VCaP (cell line): ENCODE data around the gene TBC1D10B.

ENCODE experiments used
- H3K27ac ChIP-seq: fragments of 450-650 bp; 2 replicates; pipeline ENCODE4 v1.5.1; 2017
- TF ChIP-seq, protein P1 (sequence below): fragments of 450-650 bp; conservative IDR thresholded peaks from 2 replicates; pipeline ENCODE4 v1.5.1; 2017; ENCODE audit warnings: mild to moderate bottlenecking, moderate library complexity

The TBC1D10B gene, protein sequence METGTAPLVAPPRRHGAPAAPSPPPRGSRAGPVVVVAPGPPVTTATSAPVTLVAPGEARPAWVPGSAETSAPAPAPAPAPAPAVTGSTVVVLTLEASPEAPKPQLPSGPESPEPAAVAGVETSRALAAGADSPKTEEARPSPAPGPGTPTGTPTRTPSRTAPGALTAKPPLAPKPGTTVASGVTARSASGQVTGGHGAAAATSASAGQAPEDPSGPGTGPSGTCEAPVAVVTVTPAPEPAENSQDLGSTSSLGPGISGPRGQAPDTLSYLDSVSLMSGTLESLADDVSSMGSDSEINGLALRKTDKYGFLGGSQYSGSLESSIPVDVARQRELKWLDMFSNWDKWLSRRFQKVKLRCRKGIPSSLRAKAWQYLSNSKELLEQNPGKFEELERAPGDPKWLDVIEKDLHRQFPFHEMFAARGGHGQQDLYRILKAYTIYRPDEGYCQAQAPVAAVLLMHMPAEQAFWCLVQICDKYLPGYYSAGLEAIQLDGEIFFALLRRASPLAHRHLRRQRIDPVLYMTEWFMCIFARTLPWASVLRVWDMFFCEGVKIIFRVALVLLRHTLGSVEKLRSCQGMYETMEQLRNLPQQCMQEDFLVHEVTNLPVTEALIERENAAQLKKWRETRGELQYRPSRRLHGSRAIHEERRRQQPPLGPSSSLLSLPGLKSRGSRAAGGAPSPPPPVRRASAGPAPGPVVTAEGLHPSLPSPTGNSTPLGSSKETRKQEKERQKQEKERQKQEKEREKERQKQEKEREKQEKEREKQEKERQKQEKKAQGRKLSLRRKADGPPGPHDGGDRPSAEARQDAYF

GRCh38 chr16:30370456-30371247 is at the start of gene TBC1D10B:
Gene TBC1D10B (minus strand): TSS chr16:30370494. CDS start chr16:30370183, 311 bp downstream.
- TF ChIP-seq, protein P1, sequence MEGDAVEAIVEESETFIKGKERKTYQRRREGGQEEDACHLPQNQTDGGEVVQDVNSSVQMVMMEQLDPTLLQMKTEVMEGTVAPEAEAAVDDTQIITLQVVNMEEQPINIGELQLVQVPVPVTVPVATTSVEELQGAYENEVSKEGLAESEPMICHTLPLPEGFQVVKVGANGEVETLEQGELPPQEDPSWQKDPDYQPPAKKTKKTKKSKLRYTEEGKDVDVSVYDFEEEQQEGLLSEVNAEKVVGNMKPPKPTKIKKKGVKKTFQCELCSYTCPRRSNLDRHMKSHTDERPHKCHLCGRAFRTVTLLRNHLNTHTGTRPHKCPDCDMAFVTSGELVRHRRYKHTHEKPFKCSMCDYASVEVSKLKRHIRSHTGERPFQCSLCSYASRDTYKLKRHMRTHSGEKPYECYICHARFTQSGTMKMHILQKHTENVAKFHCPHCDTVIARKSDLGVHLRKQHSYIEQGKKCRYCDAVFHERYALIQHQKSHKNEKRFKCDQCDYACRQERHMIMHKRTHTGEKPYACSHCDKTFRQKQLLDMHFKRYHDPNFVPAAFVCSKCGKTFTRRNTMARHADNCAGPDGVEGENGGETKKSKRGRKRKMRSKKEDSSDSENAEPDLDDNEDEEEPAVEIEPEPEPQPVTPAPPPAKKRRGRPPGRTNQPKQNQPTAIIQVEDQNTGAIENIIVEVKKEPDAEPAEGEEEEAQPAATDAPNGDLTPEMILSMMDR = no peak
- H3K27ac ChIP-seq = peak within 1 kb of the TSS; percentile 81

- peak overlapping the region; percentile 74 for H3K27ac ChIP-seq
- TF ChIP-seq, protein P1 = no peak
Observed at GRCh38 chr16:30418350-30419181, 48.3 kb upstream of the TBC1D10B start.

DNA sequence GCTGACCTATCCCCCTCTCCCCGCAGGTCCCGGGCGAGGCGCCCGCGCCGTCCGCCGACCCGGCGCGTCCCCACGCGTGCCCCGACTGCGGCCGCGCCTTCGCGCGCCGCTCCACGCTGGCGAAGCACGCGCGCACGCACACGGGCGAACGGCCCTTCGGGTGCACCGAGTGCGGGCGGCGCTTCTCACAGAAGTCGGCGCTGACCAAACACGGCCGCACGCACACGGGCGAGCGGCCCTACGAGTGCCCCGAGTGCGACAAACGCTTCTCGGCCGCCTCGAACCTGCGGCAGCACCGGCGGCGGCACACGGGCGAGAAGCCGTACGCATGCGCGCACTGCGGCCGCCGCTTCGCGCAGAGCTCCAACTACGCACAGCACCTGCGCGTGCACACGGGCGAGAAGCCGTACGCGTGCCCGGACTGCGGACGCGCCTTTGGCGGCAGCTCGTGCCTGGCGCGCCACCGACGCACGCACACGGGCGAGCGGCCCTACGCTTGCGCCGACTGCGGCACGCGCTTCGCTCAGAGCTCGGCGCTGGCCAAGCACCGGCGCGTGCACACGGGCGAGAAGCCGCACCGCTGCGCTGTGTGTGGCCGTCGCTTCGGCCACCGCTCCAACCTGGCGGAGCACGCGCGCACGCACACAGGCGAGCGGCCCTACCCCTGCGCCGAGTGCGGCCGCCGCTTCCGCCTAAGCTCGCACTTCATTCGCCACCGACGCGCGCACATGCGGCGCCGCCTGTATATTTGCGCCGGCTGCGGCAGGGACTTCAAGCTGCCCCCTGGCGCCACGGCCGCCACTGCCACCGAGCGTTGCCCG is 47.4 kb upstream of the TBC1D10B start:
- H3K27ac ChIP-seq = peak overlapping the region; percentile 74
- TF ChIP-seq, protein P1 = peak; percentile 36

DNA sequence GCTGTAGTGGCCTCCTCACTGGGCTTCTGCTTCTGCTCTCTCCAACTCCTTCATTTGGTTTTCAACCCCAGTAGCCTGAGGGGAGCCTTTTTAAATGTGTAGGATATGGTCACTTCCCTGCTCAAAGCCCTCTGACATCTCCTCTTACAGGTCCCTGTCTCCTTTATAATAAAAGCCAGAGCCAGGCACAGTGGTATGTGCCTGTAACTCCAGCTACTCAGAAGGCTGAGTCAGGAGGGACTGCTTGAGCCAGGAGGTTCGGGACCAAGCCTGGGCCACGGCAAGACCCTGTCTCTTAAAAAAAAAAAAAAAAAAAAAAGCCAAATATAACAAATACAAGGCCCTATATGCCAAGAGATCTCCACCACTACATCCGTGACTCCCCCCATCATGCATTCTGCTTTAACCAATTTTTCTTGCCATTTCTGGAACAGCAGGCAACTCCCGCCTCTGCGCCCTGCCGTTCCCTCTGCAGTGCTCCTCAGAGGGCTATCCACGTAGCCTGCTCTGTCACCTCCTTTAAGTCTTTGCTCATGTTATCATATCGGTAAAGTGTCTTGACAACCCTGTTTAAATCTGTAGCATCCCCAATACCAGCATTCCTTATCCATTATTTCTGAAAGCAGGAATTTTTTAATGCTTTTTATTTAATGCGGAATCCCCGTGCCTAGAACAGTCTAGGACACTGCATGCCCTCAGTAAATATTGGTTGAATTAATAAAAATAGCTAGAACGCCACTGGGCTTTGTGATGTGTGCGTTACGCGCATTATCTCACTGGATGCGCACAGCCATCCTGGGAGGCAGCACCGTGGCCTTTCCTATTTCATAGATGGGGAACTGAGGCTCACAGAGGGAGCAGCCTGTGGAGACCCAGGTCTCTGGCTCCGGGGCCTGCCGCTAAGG is 46.6 kb upstream of the TBC1D10B start:
- TF ChIP-seq, protein P1 = no peak
- peak overlapping the region; percentile 74 for H3K27ac ChIP-seq

DNA sequence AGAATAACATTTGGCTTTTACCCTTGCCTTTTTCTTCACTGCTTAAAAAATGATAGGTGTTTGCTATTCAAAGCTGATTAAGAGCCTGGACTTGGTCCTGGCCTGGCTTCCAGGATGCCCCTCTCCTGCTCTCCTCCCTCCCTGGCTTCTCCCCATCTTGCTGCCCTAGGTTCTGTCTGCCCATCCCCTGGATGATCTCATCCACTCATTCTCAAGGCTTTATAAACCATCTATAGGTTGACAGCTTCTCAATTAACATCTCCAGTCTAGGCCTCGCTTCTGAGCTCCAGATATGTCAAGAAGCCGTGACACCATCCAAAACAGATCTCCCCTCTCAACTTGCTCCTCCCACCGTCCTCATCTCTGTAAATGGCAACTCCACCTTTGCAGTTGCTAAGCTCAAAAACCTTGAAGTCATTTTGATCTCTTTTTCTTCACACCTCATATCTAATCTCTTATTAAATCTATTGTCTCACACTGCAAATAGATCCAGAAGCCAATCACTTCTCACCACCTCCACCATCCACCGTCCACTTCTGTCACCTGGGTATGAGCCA is 45.8 kb upstream of the TBC1D10B start:
- no peak overlapping the region for H3K27ac ChIP-seq
- TF ChIP-seq, protein P1 = no peak
